ENCODE results near the gene TECR. TPM values are rescaled to one million over a fixed set of nuclear protein-coding genes. Genes with fewer than 3 reads are reported as not detected.
A peak's percentile ranks its signal among the peaks of the same experiment; 100 is the strongest.

Gene TECR
- total and polyA plus RNA-seq, 9 of the 15 experiments (the other 6 are each of a cell fraction or from before 2014, with no cell fraction given): 29.3 to 211 (median 81.4) TPM

GRCh38 chr19:14571695-14572490, 42.5 kb downstream of the TECR start, which contains the start of gene NDUFB7 (continued):
- TF ChIP-seq HMGN3 (IDR thresholded peaks at IDR 0.05; ENCODE audit: borderline replicate concordance, extremely low read depth, insufficient read length, low read depth, low read length): peak; percentile 66
- TF ChIP-seq ZNF124 (CRISPR knock-in tag; IDR thresholded peaks at IDR 0.05): no peak
- no peak for TF ChIP-seq PBX2 (CRISPR knock-in tag; IDR thresholded peaks at IDR 0.05; ENCODE audit: low read depth)
- no peak for TF ChIP-seq PBX2 (tag; conservative IDR thresholded peaks at IDR 0.05; ENCODE audit: low read depth)
- peak; percentile 81 for TF ChIP-seq RBFOX2 (IDR thresholded peaks at IDR 0.05; ENCODE audit: low read depth, low read length)
- TF ChIP-seq SREBF1 (IDR thresholded peaks at IDR 0.05; ENCODE audit: borderline replicate concordance, low read depth, low read length): 0 out of 2 replicates have a peak, but pooled peaks have one; percentile 57
- peak; percentile 96 for TF ChIP-seq PHF20 (IDR thresholded peaks at IDR 0.05; ENCODE audit: partially characterized antibody)
- TF ChIP-seq ZNF24 (IDR thresholded peaks at IDR 0.05): peak; percentile 43; the same call in 1 of the 2 replicates
- peak; percentile 53 for TF ChIP-seq ZNF511 (CRISPR knock-in tag; IDR thresholded peaks at IDR 0.05)
- TF ChIP-seq ZKSCAN3 (CRISPR knock-in tag; IDR thresholded peaks at IDR 0.05): no peak
- TF ChIP-seq SRF (CRISPR knock-in tag; IDR thresholded peaks at IDR 0.05): peak in 1 of 2 experiments; percentile 35; a peak in 1 of 4 replicates
- TF ChIP-seq THRAP3 (IDR thresholded peaks at IDR 0.05; ENCODE audit: borderline replicate concordance): peak; percentile 61; the same call in 1 of the 2 replicates
- TF ChIP-seq BCOR (IDR thresholded peaks at IDR 0.05): peak; percentile 73
- TF ChIP-seq CBX1 (IDR thresholded peaks at IDR 0.05; ENCODE audit: low read depth): peak; percentile 95; the same call in 1 of the 2 replicates
- peak; percentile 79 for TF ChIP-seq JUND (IDR thresholded peaks at IDR 0.05; ENCODE audit: borderline replicate concordance, low read depth, low read length)
- TF ChIP-seq JUND (tag; IDR thresholded peaks at IDR 0.05; ENCODE audit: borderline replicate concordance, low read depth, low read length): no peak
- TF ChIP-seq TCF7 (IDR thresholded peaks at IDR 0.05; ENCODE audit: borderline replicate concordance): 0 out of 2 replicates have a peak, but pooled peaks have one; percentile 38
- peak; percentile 34 for TF ChIP-seq CCNT2 (IDR thresholded peaks at IDR 0.05; ENCODE audit: borderline replicate concordance, extremely low read depth, insufficient read length, low read depth, low read length)
- peak; percentile 57 for TF ChIP-seq ZNF431 (CRISPR knock-in tag; IDR thresholded peaks at IDR 0.05)
- TF ChIP-seq CEBPG (CRISPR knock-in tag; IDR thresholded peaks at IDR 0.05): peak; percentile 63; the same call in 1 of the 2 replicates
- no peak for TF ChIP-seq CEBPG (tag; conservative IDR thresholded peaks at IDR 0.05 in 1 of 2, IDR thresholded peaks at IDR 0.05 in 1 of 2)
- peak; percentile 90; the same call in 1 of the 2 replicates for TF ChIP-seq ZZZ3 (IDR thresholded peaks at IDR 0.05)
- TF ChIP-seq RAD21 (CRISPR knock-in tag; conservative IDR thresholded peaks at IDR 0.05 in 1 of 2, IDR thresholded peaks at IDR 0.05 in 1 of 2): peak; percentile 34 to 42; a peak in 3 of 4 replicates
